ENCODE data around the gene CRLF1.
A peak's percentile ranks its signal among the peaks of the same experiment; 100 is the strongest.

Gene CRLF1

GRCh38 chr19:18651300-18651699 lies 44.7 kb upstream of the CRLF1 start:
- peaks cover 51% of the 10 kb centered on the region for H3K4me1 Mint-ChIP-seq
- peak overlapping the region in 1 of 3 experiments; percentile 90 for H3K27ac Mint-ChIP-seq
- no peaks in the 10 kb centered on the region for H3K36me3 Mint-ChIP-seq (ENCODE audit: low read depth)
- peaks cover 26% of the 10 kb centered on the region for H3K27me3 Mint-ChIP-seq (ENCODE audit: low read depth)
- H3K9me3 Mint-ChIP-seq, result no peaks in the 10 kb centered on the region
- peak overlapping the region in 1 of 3 experiments; percentile 77 for H3K4me3 Mint-ChIP-seq
- no peak for TF ChIP-seq CTCF (IDR thresholded peaks at IDR 0.05; ENCODE audit: unreplicated experiment in 3 of 3)

GRCh38 chr19:18650468-18651041 lies 44.0 kb upstream of the CRLF1 start:
- no peak for TF ChIP-seq CTCF (IDR thresholded peaks at IDR 0.05; ENCODE audit: unreplicated experiment in 3 of 3)
- peak overlapping the region; percentile 81 to 90 (median 85) for H3K27ac Mint-ChIP-seq
- H3K27me3 Mint-ChIP-seq (ENCODE audit: low read depth), result peaks cover 26% of the 10 kb centered on the region
- H3K9me3 Mint-ChIP-seq, result no peaks in the 10 kb centered on the region
- H3K4me1 Mint-ChIP-seq, result peaks cover 51% of the 10 kb centered on the region
- H3K4me3 Mint-ChIP-seq, result peak overlapping the region; percentile 43 to 77 (median 44)
- no peaks in the 10 kb centered on the region for H3K36me3 Mint-ChIP-seq (ENCODE audit: low read depth)

GRCh38 chr19:18650021-18650390 lies 43.4 kb upstream of the CRLF1 start:
- Mint-ChIP-seq H3K27me3 (ENCODE audit: low read depth) (peaks cover 26% of the 10 kb centered on the region), H3K4me3 (peak overlapping the region; percentile 44 to 77 (median 64)), H3K4me1 (peaks cover 51% of the 10 kb centered on the region), H3K9me3 (no peaks in the 10 kb centered on the region), H3K27ac (peak overlapping the region; percentile 81 to 90 (median 85)), H3K36me3 (ENCODE audit: low read depth) (no peaks in the 10 kb centered on the region)
- no peak for TF ChIP-seq CTCF (IDR thresholded peaks at IDR 0.05; ENCODE audit: unreplicated experiment in 3 of 3)

GRCh38 chr19:18649371-18650020 lies 42.9 kb upstream of the CRLF1 start:
- peaks cover 26% of the 10 kb centered on the region for H3K27me3 Mint-ChIP-seq (ENCODE audit: low read depth)
- TF ChIP-seq CTCF (IDR thresholded peaks at IDR 0.05; ENCODE audit: unreplicated experiment in 3 of 3), result no peak

GRCh38 chr19:18648973-18649315 lies 42.3 kb upstream of the CRLF1 start:
- no peak for TF ChIP-seq CTCF (IDR thresholded peaks at IDR 0.05; ENCODE audit: unreplicated experiment in 3 of 3)
- H3K27ac Mint-ChIP-seq, result peak overlapping the region; percentile 58 to 90 (median 81)
- peaks cover 2% of the 10 kb centered on the region for H3K36me3 Mint-ChIP-seq (ENCODE audit: low read depth)
- peaks cover 51% of the 10 kb centered on the region for H3K4me1 Mint-ChIP-seq
- H3K9me3 Mint-ChIP-seq, result no peaks in the 10 kb centered on the region
- peak overlapping the region; percentile 4 to 64 (median 49) for H3K4me3 Mint-ChIP-seq
- peaks cover 26% of the 10 kb centered on the region for H3K27me3 Mint-ChIP-seq (ENCODE audit: low read depth)

More at GRCh38 chr19:18649371-18650020, 42.9 kb upstream of the CRLF1 start:
- Mint-ChIP-seq H3K4me3 (peak overlapping the region; percentile 53 to 77 (median 64)), H3K27ac (peak overlapping the region; percentile 81 to 90 (median 85)), H3K4me1 (peaks cover 51% of the 10 kb centered on the region), H3K9me3 (no peaks in the 10 kb centered on the region), H3K36me3 (ENCODE audit: low read depth) (no peaks in the 10 kb centered on the region)

- H3K27ac Mint-ChIP-seq, result peak overlapping the region; percentile 21 to 70 (median 58)
Measured at GRCh38 chr19:18647807-18648206, 41.2 kb upstream of the CRLF1 start.

More at GRCh38 chr19:18647807-18648206, 41.2 kb upstream of the CRLF1 start:
- peaks cover 4% of the 10 kb centered on the region for H3K36me3 Mint-ChIP-seq (ENCODE audit: low read depth)
- peaks cover 24% of the 10 kb centered on the region for H3K27me3 Mint-ChIP-seq (ENCODE audit: low read depth)
- H3K4me1 Mint-ChIP-seq, result peaks cover 51% of the 10 kb centered on the region
- H3K9me3 Mint-ChIP-seq, result no peaks in the 10 kb centered on the region
- TF ChIP-seq CTCF (IDR thresholded peaks at IDR 0.05; ENCODE audit: unreplicated experiment in 3 of 3), result no peak
- peak overlapping the region in 1 of 3 experiments; percentile 7 for H3K4me3 Mint-ChIP-seq
